Caki2 (cell line): ENCODE measurements around the gene GATAD1. TPM values are rescaled to one million over a fixed set of nuclear protein-coding genes. Genes with fewer than 3 reads are reported as not detected.
"Not testable (repeated sequence)": the region's sequence is repeated elsewhere in the genome, so short reads cannot be mapped to it uniquely, and the experiment has no call there.

Experiments
- DNase-seq: peaks from one replicate; pipeline ENCODE4 v3.0.0-alpha.2; 2015; ENCODE audit warnings: low read depth
- in situ Hi-C: cut with HindIII; loops from 2 replicates; pipeline ENCODE4 v1.10.0; 2016; ENCODE audit warnings: low sequenced_read_pairs, low pct_unique_long_range_greater_than_20kb, mixed read lengths
- total RNA-seq: library from RNA; depleted of rRNA; stranded (reverse); fragments of >200 nt; shearing (Covaris generic); gene quantifications from 2 replicates; pipeline ENCODE4 v1.2.3, GENCODE V29; 2014; ENCODE audit warnings: low replicate concordance

GATAD1 gene
- total RNA-seq, 1 experiment from 2014 or later, result 13.5 TPM

DNA sequence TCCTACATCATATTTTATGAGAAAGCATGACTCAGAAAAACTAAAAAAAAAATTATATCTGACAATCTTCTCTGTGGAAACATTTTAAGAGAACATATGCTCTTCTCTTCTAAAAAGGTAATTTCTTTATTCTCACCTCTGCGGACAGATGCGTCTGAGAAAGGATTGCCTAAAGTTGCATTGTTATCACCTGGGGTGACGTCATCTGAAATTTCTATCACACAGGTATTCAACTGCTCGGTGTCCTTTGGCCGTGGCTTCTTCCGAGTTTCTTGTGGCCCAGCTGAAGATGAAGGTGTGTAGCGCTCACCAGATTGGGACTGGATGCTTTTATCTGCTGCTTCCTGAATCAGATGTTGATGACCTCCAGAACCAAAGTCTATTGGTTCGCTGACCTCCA lies 14.3 kb upstream of the GATAD1 start:
- DNase-seq, result no peak
- in situ Hi-C loops, result no loop called here

- in situ Hi-C loops, result no loop called here
- DNase-seq, result no peak
Measured at GRCh38 chr7:92435542-92435941, 11.7 kb upstream of the GATAD1 start.

GRCh38 chr7:92436612-92437445 lies 10.5 kb upstream of the GATAD1 start:
- in situ Hi-C loops, result no loop called here

GRCh38 chr7:92437956-92438491 lies 9.3 kb upstream of the GATAD1 start:
- no peak for DNase-seq
- in situ Hi-C loops, result no loop called here

More at GRCh38 chr7:92436612-92437445, 10.5 kb upstream of the GATAD1 start:
- no peak for DNase-seq

GRCh38 chr7:92442720-92443119 lies 4.6 kb upstream of the GATAD1 start:
- in situ Hi-C loops, DNase-seq: not testable (repeated sequence)

DNA sequence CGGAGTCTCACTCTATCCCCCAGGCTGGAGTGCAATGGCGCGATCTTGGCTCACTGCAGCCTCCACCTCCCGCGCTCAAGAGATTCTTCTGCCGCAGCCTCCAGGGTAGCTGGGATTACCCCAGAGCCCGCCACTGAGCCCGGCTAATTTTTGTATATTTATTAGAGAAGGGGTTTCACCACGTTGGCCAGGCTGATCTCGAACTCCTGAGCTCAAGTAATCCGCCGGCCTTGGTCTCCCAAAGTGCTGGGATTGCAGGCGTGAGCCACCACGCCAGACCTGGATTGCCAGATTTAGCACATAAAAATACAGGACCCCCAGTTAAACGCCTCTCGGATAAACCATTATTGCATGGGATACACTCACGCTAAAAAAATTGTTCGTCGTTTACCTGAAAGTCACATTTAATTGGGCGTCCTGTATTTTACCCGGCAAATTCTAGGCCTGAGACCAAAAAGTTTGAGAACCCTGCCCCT lies 375 bp upstream of the GATAD1 start:
- DNase-seq, result peak; percentile 87
- in situ Hi-C loops, result no loop called here

- DNase-seq, result peak; percentile 70
- in situ Hi-C loops, result no loop called here
Measured at GRCh38 chr7:92448205-92448747, 994 bp downstream of the GATAD1 start.

DNA sequence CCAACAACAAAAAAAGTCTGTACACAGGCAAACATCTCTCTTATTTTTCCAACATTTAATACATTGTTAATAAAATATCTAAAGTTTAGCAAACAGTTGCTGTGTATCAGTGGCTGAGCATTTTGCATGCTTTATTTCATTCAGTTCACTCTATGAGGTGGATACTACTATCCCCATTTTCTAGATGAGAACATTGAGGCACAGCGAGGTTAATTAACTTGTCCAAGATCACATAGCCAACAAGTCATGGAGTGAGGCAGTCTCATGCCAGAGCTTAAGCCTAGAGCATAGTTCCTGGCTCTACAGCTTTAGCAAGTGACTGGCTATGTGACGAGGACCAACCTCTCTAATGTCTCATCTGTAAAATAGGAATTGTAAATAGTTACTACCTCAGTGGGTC lies 4.4 kb downstream of the GATAD1 start:
- no peak for DNase-seq
- in situ Hi-C loops, result no loop called here

- no peak for DNase-seq
- in situ Hi-C loops, result no loop called here
Measured at GRCh38 chr7:92456236-92456635, 9.0 kb downstream of the GATAD1 start.

DNA sequence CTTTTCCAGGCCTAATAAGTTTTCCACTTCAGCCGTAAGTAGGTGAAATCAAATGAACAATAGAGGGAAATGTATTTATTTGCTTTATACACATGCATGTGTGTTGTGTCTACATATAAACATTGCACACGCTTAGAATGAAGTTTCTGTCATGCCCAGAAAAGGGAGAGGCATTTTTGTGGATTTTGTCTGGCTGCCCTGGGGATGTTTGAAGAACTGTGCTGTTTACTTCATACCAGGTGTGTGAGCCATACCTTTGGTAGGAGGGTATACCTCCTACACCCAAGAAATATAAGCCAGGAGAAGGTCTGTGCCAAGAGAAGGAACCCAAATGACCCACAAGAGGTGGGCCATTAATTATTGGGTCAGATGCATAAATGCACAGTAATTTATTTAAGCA lies 12.8 kb downstream of the GATAD1 start:
- in situ Hi-C loops, result no loop called here
- DNase-seq, result no peak

DNA sequence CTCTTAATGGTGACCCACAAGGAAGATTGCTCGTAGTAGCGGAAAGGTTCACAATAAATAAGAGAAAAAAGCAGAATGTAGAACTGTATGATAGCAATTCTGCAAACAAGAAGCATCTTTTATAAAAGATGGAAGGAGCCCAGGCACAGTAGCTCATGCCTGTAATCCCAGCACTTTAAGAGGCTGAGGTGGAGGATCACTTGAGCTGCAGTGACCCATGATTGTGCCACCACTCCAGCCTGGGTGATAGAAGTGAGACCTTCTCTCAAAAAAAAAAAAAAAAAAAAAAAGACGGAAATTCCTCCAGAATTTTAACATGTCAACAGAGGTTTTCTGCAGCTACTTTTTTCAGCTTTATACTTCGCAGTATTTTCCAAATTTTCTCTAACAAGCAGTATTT lies 13.2 kb downstream of the GATAD1 start:
- no peak for DNase-seq
- in situ Hi-C loops, result no loop called here

DNA sequence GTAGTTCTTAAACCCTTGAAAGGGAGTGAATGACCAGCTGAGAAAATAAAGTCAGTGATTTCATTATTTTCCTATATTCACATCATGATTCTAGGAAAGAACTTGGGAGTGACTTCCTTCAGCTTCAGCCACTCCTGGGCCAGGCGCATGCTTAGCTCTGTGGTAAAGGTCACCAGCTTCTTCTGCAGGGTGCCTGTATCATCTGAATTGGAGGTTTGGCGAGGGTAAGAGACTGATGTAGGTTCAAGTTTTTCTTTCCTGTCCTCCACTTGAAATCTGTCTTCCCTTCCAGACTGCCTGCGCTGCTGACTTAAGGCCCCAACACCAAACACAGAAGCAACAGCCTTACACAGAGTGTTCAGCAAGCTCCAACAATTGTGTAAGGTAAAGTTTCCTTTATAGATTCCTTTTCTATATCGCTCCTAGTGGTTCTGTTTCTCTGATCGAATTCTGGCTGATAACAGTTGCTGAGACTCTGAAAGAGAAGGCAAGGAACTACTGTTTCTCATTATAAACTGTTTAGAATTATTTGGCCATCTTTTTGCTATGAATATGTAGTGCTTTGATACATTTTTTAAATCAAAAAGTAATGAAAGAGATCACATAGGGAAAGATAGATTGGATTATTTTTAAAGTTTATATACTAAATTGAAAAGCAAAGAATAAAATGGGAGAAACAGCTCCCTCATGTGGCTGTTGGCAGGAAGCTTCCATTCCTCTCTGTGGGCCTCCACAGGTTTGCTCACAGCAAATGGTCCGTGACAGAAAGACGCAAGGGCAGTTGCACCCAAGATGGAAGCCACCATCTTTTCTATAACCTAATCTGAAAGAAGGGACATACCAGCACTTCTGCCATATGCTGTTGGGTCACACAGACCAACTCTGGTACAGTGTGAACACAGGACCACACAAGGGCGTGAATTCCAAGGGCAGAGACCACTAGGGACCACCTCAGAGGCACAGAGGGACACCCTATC lies 14.0 kb downstream of the GATAD1 start:
- in situ Hi-C loops, result no loop called here
- DNase-seq, result peak; percentile 37

GRCh38 chr7:92462560-92462959 lies 15.3 kb downstream of the GATAD1 start:
- in situ Hi-C loops, result no loop called here
- DNase-seq, result no peak

GRCh38 chr7:92464515-92464914 lies 17.2 kb downstream of the GATAD1 start:
- in situ Hi-C loops, result no loop called here

GRCh38 chr7:92466682-92467081 lies 19.4 kb downstream of the GATAD1 start:
- in situ Hi-C loops, result no loop called here
- DNase-seq, result no peak

More at GRCh38 chr7:92464515-92464914, 17.2 kb downstream of the GATAD1 start:
- DNase-seq, result no peak

GRCh38 chr7:92468589-92468988 lies 21.3 kb downstream of the GATAD1 start:
- DNase-seq, in situ Hi-C loops: not testable (repeated sequence)

DNA sequence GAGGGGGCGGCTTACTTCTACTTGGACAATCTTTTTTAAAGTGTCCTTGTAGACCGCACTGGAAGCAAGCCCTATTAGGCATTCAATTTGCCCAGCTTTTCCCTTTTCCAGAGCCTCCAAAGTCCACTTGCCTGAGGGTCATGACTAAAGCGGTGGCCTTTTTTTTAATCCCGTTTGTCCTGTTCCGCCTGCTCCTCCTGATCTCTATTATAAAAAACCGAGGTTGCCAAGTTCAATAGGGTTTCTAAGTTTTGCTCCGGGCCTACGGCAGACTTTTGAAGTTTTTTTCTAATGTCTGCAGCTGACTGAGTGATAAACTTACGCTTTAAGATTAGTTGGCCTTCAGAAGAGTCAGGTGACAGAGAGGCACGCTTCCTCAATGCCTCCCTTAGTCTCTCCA lies 26.7 kb downstream of the GATAD1 start:
- DNase-seq, result not testable (repeated sequence)

GRCh38 chr7:92475261-92475770 lies 28.0 kb downstream of the GATAD1 start:
- in situ Hi-C loops, DNase-seq: not testable (repeated sequence)

More for the DNA sequence above, 26.7 kb downstream of the GATAD1 start:
- in situ Hi-C loops, result not testable (repeated sequence)
